NCI-H128 (cell line): Measurements from ENCODE around the gene GHSR.
"Not testable (repeated sequence)": the region's sequence is repeated elsewhere in the genome, so short reads cannot be mapped to it uniquely, and the experiment has no call there.

ENCODE experiments used
- DNase-seq: peaks from one replicate; lab custom pipeline; 2025; ENCODE audit not compliant: unreplicated experiment; lab: John Stamatoyannopoulos, UW

The GHSR gene, protein sequence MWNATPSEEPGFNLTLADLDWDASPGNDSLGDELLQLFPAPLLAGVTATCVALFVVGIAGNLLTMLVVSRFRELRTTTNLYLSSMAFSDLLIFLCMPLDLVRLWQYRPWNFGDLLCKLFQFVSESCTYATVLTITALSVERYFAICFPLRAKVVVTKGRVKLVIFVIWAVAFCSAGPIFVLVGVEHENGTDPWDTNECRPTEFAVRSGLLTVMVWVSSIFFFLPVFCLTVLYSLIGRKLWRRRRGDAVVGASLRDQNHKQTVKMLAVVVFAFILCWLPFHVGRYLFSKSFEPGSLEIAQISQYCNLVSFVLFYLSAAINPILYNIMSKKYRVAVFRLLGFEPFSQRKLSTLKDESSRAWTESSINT

DNA sequence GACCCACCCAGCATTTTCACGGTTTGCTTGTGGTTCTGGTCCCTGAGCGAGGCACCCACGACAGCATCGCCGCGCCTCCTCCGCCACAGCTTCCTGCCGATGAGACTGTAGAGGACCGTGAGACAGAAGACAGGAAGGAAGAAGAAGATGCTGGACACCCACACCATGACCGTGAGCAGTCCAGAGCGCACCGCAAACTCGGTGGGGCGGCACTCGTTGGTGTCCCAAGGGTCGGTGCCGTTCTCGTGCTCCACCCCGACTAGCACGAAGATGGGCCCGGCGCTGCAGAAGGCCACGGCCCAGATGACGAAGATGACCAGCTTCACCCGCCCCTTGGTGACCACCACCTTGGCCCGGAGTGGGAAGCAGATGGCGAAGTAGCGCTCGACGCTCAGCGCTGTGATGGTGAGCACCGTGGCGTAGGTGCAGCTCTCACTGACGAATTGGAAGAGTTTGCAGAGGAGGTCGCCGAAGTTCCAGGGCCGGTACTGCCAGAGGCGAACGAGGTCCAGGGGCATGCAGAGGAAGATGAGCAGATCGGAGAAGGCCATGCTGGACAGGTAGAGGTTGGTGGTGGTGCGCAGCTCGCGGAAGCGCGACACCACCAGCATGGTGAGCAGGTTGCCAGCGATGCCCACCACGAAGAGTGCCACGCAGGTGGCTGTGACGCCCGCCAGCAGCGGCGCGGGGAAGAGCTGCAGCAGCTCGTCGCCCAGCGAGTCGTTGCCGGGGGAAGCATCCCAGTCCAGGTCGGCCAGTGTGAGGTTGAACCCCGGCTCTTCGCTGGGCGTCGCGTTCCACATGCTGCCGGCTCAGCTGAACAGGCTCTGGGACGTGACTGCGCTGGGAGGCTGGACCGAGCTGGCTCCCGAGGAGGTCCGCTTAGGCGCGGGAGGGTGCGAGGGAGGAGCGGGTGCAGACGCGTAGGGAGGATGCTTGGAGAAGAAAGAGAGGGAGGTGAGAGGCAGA lies at the start of gene GHSR:
Gene GHSR, minus strand, starts transcription at position 846 of the 969 bp plus-strand sequence. Its CDS starts 43 bp downstream, at position 803.
- DNase-seq = no peak

DNA sequence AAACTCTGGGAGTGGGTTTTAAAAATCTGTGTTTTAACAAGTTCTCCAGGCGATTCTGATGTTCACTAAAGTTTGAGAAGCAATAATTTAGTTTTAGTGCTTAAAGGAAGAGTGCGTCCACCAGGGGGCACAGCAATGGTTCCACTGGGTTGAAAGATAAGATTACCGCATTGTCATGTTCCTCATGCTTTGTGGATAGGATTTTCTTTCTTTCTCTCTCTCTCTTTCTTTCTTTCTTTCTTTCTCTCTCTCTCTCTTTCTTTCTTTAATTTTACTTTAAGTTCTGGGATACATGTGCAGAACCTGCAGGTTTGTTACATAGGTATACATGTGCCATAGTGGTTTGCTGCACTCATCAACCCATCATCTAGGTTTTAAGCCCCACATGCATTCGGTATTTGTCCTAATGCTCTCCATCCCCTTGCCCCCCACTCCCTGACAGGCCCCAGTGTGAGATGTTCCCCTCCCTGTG lies 42.0 kb upstream of the GHSR start:
- DNase-seq = not testable (repeated sequence)

DNA sequence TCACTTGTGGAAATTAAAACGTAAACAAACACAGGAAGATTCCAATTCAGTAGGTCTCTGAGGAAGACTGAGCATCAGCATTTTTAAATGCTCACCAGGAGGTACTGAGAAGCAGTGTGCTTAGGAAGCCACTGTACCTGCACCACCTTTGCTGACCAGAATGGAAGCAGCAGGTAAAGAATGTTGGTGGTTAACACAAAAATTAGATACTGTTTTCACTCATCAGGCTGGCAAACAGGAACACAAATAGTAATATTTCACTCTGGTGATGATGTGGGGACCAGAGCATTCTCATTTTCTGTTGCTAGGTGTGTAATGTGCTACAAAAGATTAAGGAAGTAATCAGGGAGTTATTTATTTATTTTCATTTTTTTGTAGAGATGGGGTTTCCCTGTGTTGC lies 29.9 kb upstream of the GHSR start:
- DNase-seq = no peak

DNA sequence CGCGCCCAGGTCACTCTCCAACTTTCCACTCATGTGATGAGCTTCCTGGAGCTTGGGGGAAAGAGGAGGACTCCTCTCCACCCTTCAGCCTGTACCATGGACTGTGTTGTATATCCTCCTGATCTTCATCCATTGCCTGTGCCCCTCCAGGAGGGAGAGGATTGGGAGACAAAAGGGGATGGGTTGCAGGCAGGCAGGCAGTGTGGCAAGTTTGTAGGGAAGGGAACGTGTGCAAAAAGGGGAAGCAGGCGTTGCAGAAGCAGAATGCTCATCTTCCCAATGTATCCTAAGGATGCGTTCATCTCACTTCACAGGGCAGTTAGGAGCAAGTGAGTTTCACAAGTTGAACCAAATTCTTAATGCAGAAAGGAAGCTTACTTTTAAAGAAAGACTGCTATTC lies 28.1 kb upstream of the GHSR start:
- DNase-seq = no peak

DNA sequence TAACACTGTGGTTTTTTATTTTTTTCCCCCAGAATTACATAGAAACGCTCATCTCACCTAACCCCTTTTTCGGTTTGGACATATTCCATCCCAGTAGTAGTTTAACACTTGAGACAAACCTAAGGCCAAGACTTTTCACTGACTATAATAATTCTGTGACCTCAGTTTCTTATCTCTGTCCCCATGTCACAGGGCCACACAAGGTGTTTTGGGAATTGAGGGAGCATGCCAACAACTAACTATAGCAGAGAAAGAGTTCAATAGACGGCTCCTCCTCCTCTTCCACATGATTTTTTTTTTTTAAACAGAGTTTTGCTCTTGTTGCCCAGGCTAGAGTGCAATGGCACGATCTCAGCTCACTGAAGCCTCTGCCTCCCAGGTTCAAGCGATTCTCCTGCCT lies 27.4 kb upstream of the GHSR start:
- no peak for DNase-seq

DNA sequence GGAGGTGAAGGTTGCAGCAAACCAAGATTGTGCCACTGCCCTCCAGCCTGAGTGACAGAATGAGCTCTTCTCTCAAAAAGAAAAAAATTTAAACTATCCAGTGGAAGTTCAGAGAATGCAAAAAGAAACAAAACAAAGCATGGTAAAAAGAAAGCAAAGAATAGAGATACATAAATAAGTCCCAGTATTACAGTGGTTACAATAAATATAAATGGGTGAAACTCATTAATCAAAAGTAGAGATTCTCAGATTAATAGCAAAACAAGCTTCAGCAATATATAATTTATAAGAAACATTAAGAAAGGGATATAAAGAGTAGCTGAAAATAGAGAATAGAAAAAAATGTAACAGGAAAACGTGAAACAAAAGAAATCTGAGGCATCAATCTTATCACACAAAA lies 23.6 kb upstream of the GHSR start:
- no peak for DNase-seq

DNA sequence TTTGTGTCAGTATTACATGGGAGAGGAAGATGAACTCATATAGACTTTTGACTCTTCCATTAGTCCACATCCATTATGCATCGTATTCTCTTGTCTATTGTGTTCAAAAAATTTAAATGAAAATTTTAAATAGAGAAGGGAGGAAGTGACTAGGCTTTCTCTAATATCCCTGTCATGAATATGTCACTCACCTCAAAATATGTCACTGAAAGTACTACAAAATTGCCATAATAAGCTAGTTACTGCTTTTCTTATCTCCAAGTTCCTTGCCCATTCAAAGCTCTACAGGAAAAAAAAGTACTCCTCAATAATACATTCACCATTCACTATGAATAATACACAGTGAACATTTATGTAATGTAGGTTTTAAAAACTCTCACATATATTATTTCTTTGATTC lies 22.3 kb upstream of the GHSR start:
- DNase-seq = no peak

DNA sequence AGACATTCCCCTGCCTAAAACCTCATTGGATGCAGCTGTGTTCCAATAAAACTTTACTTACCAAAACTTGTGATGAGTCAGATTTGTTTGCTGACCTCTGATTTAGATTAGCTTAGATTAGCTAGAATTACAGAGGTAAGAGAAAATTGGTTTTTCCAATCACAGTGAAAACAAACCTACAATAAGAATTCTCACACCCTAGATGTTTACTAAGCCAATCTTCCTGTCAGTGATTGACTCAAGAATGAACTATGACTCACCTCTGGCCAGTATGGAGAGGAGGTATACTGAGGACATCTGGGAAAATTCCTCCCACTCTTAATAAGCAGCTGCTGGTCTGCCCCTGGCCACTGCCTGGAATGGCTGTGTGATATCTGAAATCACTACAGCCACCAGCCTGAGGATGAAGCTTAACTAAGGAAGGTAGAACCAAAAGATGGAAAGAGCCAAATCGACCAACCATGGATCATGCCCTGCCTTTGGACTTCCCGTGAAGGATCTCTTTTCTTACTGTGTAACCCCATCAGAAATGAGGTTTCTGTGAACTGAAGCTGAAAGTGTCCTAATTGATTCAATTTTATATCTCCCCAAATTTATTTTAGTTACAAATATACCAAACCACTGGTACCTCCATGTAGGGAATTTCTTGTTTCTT lies 19.0 kb upstream of the GHSR start:
- no peak for DNase-seq

DNA sequence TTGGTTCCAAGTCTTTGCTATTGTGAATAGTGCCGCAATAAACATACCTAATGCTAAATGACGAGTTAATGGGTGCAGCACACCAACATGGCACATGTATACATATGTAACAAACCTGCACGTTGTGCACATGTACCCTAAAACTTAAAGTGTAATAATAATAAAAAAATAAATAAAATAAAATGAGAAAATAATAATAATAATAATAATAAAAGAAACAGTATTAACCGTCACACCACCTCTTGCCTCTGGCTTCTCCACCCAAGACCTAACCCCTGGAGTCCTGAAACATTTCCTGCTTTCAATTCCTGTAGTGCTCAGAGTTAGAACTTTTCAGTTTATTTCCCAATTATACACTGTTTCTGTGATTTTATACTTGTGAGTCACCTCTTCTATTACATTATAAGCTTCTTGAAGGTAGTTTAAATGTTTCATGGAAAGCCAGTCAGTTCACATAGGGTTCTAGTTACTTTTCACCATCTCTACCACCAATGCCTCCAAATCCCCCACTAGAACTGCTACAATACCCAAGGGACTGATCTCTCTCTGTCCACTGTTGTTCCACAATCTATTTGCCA lies 18.4 kb upstream of the GHSR start:
- DNase-seq = no peak

DNA sequence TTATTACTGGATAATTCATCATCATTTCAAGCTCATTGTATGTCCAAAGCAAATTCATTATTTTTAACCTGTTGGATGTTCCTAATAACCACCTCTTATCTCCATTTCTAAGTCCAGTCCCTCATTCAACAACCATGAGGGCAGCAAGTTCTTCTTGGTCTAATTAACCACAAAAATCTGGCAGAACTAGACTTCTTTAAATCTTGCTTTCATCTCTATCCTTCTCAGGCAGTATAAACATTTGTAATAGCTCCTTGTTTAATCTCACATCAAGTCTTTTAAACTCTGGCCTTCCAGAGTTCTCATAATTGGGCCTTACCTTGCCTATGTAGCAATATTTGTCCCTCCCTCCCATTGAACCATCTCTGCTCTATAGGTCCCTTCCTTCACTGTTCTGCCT lies 17.0 kb upstream of the GHSR start:
- DNase-seq = no peak

DNA sequence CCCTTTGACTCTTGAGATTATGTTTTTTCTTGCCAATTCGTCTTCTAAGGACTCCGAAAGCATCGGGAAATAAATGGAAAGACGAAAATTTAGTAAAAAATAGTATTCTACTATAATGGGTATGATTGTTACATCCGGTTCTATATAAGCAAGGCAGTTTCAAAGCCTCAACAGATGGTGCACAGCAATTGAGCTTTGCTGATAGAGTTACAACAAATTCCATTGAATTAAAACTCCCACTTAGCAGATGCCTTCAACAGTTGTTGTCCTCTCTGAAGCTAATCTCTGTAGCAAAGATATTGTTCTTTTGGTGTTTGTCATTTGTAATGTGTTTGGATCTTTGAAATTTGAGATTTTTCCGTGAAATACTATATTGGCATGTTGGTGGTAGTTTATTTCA lies 16.1 kb upstream of the GHSR start:
- DNase-seq = no peak

DNA sequence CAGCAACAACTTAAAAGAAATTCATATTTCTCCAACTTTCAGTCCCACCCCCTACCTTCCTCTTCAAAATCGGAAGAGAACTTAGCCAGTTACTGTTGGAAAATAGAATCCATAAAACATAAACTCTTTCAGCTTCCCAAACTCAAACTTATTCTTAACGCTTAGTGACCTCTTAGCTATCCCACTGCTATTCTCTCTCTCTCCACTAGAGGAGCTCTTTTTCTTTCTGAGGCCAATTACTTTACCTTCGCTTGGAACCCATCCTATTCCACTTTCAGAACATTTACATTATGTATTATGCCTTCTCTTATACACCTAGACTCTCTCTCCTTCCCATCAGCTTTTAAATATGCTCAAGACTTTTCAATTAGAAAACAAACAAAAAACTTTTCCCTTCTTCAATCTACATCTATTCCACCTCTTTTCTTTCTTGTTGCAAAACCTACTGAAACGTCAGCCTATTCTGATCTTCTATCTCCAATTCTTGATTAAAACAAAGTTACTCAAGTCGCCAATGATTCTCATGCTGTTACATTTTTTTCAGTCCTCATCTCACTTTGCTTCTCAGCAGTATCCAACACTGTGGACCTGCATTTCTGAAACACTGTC lies 13.4 kb upstream of the GHSR start:
- DNase-seq = no peak

DNA sequence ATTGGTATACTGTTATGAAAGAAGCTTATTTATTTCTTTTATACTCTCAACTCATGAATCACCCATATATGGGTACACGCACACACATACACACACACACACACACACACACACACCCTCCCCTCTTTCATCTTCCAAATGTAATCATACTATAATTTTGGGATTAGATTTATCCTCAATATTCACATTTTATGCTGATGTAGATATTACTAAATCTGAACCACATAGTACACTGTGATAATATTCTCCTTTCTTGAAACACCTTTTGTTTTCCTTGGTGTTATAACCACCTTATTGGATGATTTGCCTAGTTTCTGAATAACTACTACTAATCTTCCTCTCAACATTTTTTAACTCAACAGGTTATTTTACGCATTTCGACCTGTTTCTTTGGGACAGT lies 8.1 kb upstream of the GHSR start:
- DNase-seq = no peak

DNA sequence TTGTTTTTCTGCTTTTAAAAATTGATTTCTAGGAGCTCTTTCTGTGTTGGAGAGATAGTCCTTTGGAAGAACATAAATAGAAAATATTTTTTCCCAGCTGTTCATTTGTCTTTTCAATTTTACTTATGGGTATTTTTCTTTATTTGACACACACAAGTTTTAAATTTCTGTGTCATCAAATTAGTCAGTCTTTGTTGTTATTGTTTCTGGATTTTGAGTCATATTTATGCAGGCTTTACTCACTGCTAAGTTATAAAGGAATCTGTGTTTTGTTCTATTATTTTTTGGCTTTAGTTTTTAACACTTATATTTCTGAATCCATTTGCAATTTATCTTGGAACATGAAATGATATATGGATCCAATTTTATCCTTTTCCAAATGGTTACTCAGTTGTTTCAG lies 5.9 kb upstream of the GHSR start:
- DNase-seq = no peak

DNA sequence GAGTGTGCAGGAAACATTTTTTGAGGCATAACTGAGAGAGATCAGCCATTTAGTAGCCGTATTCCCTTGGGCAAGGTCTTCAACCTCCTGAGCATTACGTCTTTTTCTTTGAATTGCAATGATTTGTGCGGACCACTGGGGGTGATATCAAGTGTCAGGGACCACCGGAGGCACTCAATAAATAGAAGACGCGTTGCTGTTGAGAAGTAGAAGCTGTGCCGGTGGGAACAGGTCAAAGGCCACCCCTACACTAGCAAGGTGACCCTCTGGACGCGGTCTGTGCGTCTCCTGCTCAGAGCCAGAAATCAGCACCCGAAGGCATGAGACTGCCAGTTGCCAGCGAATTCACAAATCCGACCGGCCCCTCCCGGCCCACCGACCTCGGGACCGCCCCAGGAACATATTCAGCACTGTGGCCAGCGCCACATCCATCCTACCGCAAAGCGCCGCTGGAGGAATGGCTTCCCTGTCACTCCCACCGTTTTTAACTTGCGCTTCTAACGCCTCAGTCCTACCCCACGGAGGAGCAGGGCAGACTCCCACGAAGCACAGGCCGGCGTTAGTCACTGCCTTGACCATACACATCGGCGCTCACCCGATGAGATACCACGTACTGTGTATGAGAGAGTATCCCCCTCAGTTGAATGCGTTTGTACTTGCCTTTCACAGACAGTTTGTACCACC lies 1.4 kb upstream of the GHSR start:
- no peak for DNase-seq

DNA sequence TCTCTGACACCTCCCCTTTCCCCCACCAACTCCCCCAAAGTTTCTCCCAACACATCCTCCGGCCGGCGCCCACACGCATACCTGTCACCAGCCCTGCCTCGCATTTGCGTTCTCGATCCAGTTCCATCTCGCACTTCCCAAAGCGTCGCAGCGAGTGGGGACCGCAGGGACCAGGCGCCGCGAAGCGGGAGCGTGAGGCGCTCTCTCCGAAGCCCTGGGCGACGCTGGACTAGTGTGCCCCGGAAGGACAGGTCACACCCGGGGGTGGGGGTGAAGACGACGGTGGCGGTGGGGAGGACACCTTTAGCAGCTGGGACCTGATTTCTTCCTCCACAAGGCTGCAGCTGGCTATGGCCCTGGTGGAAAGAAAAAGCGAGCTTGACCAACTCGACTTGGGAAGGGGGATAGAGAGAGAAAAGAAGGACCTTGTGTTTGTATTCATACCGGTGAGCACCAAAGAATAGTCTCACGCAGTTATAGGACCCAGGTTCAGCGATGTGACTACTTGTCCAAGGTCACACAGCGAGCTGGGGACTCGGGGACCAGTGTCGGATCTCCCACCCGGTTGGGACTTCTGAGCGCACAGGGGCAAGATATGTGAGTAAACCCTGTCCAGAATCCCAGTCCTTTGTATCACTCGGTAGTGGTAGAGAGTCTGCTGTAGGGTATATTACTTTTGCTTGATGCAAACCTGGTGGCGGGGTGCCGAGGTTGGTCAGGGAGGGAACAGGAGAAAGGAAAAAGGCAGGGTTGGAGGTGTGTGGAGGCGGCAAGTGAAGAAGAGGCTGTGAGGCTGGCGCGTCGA lies 607 bp upstream of the GHSR start:
- DNase-seq = no peak

DNA sequence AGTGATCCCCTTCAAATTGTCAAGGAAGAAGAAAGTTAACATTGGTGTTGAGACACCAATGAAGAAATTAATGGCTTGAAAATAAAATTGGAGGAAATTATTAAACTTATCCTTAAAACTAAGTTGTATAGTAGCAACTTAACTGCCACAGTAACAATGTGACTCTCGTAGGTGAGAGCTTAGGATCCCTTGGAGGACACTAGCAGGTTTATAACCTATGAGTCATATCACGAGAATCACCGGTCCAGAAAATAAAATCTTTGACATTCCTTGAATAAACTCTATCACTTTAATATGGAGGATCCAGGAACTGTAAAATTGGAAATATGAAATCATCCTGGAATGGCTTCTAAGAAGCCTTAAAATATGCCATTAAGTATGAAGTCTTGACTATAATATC lies 2.1 kb downstream of the GHSR start:
- no peak for DNase-seq

DNA sequence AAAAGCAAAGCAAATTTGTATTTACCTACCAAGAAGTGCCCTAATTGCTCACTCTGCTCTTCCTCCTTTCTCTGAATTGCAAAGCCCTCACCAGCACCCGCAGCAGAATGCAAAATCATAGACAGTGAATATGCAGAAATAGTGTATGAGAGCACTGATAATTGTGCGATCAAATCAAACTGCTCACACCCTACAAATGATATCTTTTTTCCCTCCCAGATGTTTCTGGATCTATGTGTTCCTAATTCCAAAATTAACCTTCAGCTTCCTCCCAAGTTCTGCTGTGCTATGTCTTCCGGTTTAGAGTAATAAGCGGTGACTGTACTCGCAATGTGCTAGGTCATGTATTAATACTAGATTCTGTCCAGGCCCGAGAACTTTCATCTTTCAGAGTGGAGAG lies 3.4 kb downstream of the GHSR start:
- DNase-seq = no peak

DNA sequence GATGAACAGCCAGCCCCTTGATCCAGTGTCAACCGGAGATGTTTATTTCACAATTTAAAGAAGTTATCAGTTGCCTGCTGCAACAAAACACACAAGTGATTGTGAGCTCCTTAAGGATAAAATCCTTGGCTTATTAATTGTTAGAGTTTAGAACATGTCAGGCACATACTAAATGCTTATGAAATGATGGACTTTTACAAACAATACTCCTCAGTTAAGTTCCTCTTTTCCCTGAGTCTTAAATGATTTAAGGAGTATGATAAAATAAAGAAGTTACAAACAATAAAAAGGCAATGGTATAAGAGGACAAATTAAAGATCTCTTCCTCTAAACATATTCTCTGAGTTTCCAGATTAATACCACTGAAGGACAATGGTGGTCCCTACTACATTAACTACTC lies 5.7 kb downstream of the GHSR start:
- DNase-seq = no peak
